NCI-H748 (cell line): Measurements from ENCODE around the gene EPHB2.

Experiments used
- DNase-seq: peaks from one replicate; lab custom pipeline; 2025; ENCODE audit not compliant: unreplicated experiment; lab: John Stamatoyannopoulos, UW

The EPHB2 gene

DNA sequence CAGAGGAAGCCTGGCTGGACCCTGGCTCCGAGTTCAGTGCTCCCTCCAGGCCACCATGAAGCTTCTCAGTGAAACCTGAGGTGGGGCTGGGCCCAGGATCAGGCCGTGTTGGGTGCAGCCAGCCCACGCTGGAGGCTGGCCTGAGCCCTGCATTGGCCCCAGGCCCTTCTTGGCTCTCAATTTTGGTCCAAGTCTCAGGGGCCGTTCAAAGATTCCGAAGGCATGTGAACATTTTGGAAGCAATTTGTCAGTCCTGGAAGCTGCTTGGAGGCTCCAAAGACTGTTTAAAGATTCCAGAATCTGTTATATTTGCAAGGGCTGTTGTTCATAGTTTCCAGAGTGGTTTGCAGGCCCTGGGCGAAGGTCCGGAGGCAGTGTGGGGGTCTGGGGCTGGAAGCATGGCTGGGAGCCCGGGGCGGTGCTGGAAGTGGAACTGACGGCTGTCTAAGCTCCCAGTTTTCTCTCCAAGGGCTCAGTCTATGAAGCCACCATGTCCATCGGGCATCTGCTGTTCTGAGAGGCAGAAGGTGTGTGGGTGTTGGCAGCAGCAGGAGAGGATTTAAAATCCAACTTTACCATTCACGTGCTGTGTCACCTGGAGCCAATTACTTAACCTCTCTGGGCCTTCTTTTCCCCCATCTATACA lies 104.9 kb downstream of the EPHB2 start:
- DNase-seq, result no peak

- DNase-seq, result no peak
Measured at GRCh38 chr1:22816067-22816775, 105.6 kb downstream of the EPHB2 start.

DNA sequence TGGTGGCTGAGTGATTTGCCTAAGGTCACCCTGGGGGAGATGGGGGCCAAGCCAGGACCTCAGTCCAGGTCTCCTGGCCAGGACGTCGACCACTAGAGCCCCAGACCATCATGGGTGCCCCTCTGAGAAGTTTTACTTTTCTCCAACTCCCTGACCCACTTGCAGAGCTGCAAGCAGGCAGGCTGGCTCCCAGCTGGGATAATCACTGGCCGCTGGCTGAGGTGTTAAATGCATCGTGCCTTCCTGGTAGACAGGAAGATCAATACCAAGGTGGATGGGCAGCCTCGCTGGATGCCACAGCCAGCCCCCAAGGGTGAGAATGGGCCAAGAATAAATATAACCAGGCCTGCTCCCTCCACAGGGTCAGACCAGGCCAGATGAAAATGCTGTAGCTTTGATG lies 106.2 kb downstream of the EPHB2 start:
- DNase-seq, result no peak

GRCh38 chr1:22817462-22817861 lies 106.8 kb downstream of the EPHB2 start:
- no peak for DNase-seq

DNA sequence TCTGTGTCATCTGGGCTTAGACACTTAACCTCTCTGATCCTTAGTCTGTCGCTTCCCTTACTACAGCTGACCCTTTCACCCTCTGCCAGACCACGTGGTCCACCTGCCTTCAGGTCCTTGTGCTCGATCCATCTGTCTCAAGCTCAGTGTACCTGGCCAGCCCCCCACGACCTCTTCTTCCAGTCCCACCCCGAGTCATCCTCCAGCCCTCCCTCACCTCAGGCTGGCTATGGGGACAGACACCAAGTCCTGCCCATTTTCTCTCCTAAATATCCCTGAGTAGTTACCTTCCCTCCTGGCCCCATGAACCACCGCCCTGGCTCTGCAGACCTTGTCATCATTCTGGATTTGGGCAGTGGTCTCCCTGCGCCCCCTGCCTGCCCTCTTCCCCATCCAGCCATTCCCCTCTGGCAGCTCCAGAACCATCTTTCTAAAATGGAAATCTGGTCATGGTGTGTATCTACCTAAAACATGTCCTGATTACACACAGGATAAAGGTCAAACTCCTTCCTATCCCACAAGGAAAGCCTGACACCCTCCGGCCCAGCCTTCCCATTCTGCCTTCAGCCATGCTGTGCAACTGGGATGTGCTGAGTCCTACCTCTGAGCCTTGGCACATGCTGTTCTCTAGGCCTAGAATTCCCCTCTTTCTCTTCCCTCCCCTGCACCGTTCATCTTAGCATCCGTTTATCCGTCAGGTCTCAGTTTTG lies 107.6 kb downstream of the EPHB2 start:
- no peak for DNase-seq

- no peak for DNase-seq
Measured at GRCh38 chr1:22819361-22819760, 108.7 kb downstream of the EPHB2 start.

GRCh38 chr1:22821027-22821426 lies 110.4 kb downstream of the EPHB2 start:
- no peak for DNase-seq

DNA sequence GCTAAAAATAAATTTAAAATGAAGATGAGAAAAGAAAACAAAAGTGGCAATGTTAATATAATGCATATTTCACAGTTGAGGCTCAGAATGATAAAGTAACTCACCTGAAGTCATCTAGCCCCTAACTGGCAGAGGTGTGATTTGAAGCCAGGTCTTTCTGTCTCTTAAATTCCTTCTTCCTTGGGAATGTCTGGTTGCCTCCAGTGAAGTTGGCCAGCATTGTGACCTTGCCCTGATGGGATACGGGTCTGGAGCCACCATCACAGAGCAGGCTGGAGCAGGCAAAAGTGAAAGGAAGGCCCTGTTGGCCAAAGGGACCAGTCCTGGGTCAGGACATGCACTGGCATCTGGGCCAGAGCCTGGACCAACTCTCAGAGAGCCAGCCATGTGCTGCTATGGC lies 111.7 kb downstream of the EPHB2 start:
- DNase-seq, result no peak

GRCh38 chr1:22824466-22824865 lies 113.8 kb downstream of the EPHB2 start:
- no peak for DNase-seq

DNA sequence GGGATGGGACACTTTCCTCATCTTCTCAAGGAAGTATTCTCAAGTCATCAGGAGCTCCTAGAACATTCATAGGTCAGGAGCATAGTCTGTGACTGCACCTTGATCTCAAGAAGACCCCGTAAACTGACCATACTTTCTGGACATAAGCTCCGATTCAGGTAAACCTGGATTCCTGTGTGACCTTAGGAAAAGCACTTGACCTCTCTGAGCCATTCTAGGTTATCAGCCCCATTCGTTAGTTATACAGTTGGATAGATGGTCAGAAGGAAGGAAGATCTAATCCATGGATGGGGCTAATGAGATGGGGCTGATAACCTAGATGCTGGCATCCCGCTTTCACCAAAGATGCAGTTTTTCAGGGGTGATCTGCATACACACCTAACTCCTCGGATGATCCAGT lies 114.3 kb downstream of the EPHB2 start:
- DNase-seq, result no peak

GRCh38 chr1:22825486-22826189 lies 115.0 kb downstream of the EPHB2 start:
- no peak for DNase-seq

DNA sequence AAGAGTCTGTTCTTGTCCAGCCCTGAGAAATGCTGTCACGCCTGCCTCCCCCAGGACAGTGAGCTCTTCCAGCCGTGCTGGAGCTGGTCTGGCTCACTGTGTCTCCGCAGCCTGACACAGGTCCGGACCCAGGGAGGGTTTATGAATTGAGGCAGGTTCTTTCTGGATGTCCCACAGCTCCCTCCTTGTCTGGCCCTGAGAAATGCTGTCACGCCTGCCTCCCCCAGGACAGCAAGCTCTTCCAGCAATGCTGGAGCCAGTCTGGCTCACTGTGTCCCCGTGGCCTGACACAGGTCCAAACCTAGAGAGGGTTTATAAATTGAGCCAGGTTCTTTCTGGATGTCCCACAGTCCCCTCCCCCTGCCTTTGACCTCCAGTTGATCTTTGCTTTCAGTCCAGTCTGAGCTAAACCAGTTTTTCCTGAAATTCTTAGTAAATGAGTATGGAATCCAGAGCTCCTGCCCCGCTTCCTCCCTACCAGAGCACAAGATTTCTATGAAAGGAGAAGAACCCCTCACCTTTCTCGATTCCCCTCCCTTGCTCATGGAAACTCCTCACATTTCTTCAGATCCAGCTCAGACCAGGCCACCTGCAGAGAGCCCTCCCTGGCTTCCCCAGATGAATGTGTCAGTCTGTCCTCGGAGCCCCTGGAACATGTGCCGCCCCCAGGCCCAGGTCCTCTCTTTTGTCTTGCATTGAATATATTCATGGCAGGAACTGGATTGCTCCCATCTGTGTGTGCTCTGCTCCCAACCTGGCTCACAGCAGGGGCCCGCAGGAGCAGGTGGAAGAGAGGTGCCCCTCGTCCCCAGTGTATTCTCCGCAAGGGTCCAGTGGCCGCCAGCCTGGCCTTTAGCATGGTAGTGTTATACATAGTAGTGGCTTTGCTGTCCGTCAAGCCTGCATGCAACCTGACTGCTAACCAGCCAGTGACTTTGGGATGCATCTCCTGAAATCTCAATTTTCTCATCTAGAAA lies 116.3 kb downstream of the EPHB2 start:
- no peak for DNase-seq

DNA sequence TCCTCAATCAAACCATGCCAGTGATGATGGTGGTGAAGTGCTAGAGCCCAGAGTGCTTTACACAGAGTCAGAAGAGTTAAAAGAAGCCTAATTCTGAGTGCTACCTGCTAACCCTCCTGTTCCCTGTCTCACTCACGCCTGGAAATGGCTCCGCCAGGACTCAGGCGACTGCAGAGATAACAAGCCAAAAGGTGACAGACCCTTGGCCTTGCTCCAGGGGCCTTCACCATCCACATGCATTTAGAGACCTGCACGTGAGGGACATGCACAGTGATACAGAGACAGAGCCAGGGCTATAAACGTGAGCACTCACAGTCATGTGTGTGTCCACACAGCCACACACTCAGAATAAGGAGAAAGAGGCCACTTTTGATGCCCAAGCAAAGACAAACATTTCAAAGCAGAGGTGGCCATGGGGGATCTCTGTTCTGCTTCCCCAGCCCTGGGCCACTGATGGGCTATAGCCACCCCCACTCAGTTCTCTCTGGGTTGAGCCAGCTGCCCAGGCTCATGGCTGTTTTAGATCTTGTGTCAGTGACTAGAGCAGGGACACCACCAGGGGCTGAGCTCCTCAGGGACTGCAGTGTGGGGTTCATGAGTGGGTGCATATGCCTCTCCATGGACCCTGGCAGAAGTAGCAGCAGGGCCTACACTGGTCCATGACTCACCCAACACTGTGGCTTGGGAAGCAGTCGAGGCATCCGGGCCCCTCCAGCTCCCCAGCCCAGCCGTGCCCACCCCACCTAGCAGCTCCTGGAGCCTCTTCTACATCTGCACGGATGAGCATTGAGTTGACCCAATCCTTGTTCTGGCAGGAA lies 117.2 kb downstream of the EPHB2 start:
- no peak for DNase-seq

DNA sequence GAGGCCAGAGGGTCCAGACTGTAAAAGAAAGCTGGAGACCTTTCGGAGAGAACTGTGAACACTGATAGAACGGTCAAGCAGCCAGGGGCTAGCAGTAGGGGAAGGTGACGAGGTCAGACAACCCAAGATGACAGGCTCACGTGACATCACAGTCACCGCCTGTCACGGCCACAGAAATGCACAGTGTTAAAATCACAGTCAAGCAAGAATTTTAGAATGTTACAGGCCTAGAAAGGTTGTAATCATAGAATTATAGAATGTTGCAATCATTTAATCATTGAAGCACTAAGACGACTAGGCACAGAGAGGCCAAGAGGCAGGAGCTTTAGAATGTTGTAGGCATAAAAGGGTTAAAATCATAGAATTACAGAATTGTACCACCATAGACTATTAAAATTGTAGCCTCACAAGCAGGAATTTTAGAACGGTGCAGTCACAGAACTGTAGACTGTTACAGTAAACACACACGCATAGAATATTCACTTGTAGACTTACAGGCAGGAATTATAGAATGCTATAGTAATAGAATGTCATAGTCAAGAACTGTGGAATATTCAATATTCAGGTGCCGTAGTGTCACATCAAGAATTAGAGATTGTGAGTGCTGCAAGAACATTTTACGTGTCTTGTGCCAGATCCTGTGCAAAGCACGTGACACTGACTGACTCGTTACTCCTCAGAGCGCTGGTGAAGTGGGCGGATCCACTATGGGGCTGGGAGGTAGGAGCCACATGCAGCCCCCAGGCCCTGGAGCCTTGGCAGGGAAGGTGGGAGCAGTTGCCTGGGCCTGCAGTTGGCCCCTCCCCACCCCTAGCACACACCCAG lies 118.1 kb downstream of the EPHB2 start:
- DNase-seq, result no peak

DNA sequence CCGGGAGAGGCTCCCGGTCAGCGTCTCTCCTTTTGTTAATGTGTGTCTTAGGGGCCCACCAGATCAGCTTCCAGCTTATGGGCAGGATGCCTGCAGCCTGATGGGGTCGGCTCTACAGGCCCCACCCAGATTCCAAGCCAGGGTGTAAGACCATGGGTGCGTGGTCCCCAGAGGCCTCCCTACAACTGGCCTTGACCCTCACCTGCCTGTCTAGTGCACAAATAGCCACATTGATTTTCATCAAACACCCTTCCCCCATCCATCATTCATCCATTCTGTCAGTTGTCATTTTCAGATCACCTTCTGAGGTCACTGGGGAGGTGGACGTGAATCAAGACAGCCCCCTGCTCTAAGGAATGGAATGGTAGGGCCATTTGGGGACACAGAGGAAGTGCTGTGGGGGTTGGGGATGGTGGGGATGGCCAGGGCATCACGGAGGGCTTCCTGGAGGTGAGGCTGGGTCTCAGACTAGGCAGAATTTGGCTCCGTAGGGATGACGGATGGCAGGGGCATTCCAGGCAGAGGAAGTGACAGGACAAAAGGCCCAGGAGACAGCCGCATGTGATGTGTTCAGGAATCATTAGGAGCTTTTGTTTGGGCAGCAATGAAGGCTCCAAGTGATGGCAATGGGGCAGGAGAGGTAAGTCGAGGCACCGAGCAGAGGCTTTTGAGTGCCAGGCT lies 118.8 kb downstream of the EPHB2 start:
- no peak for DNase-seq

- DNase-seq, result no peak
Measured at GRCh38 chr1:22830041-22830566, 119.5 kb downstream of the EPHB2 start.

- DNase-seq, result no peak
Measured at GRCh38 chr1:22830757-22831340, 120.2 kb downstream of the EPHB2 start.
